GM12872 (cell line): ENCODE measurements around the gene CD300LG.

Source experiments
- CTCF ChIP-seq: IDR thresholded peaks from 3 replicates; pipeline ENCODE4 v1.5.1; 2011; ENCODE audit warnings: low read depth, mild to moderate bottlenecking, low read length, moderate library complexity; ENCODE audit not compliant: insufficient read depth

CD300LG gene

GRCh38 chr17:43900183-43900857 is 53.3 kb downstream of the CD300LG start:
- no peak for TF ChIP-seq CTCF

GRCh38 chr17:43900858-43901754 is 54.1 kb downstream of the CD300LG start:
- no peak for TF ChIP-seq CTCF

GRCh38 chr17:43901861-43902589 is 55.0 kb downstream of the CD300LG start:
- TF ChIP-seq CTCF, result no peak

- TF ChIP-seq CTCF, result no peak
Measured at GRCh38 chr17:43905400-43905984, 58.5 kb downstream of the CD300LG start.

GRCh38 chr17:43905985-43906852 is 59.2 kb downstream of the CD300LG start:
- TF ChIP-seq CTCF, result no peak

- TF ChIP-seq CTCF, result no peak
Measured at GRCh38 chr17:43906951-43907424, 60.0 kb downstream of the CD300LG start.
